Measurements from ENCODE around the gene NAXD.

- TF ChIP-seq, protein P1, sequence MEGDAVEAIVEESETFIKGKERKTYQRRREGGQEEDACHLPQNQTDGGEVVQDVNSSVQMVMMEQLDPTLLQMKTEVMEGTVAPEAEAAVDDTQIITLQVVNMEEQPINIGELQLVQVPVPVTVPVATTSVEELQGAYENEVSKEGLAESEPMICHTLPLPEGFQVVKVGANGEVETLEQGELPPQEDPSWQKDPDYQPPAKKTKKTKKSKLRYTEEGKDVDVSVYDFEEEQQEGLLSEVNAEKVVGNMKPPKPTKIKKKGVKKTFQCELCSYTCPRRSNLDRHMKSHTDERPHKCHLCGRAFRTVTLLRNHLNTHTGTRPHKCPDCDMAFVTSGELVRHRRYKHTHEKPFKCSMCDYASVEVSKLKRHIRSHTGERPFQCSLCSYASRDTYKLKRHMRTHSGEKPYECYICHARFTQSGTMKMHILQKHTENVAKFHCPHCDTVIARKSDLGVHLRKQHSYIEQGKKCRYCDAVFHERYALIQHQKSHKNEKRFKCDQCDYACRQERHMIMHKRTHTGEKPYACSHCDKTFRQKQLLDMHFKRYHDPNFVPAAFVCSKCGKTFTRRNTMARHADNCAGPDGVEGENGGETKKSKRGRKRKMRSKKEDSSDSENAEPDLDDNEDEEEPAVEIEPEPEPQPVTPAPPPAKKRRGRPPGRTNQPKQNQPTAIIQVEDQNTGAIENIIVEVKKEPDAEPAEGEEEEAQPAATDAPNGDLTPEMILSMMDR (IDR thresholded peaks at IDR 0.05) = no peak
- no peak for TF ChIP-seq EZH2phosphoT487 (IDR thresholded peaks at IDR 0.05)
- no peak for TF ChIP-seq EZH2 (IDR thresholded peaks at IDR 0.05)
These were observed 61.5 kb downstream of the NAXD start for GRCh38 chr13:110676595-110677587.
